B cell (primary cell): ENCODE results near the gene ABCA7. TPM values are rescaled to one million over a fixed set of nuclear protein-coding genes. Genes with fewer than 3 reads are reported as not detected.
A peak's percentile ranks its signal among the peaks of the same experiment; 100 is the strongest.

Experiments
- ATAC-seq: fragments of 200-7000 bp; cut with Tn5 transposase; one replicate; pipeline ENCODE4 v1.10.0; 2021; ENCODE audit warnings: low read depth, mild to moderate bottlenecking, moderate number of reproducible peaks, moderate library complexity
- CTCF ChIA-PET: fragments of 350-600 bp; sonication (Branson Sonifier 250); formaldehyde crosslinking; loops from one replicate; lab custom pipeline; 2021; ENCODE audit warnings: antibody characterized with exemption, inconsistent platforms; lab: Charles Lee
- POLR2A ChIA-PET: fragments of 350-600 bp; sonication (Branson Sonifier 250); formaldehyde crosslinking; loops from one replicate; lab custom pipeline; 2021; ENCODE audit warnings: antibody characterized with exemption; lab: Charles Lee
- DNase-seq: peaks from one replicate; pipeline ENCODE4 v3.0.0; 2013
- H2AFZ ChIP-seq: 2 replicates; pipeline ENCODE4 v1.6.1; 2012; ENCODE audit warnings: mild to moderate bottlenecking, low read depth, low read length; ENCODE audit not compliant: insufficient read depth, poor library complexity, severe bottlenecking
- H3K27ac ChIP-seq, 2 donors: 1 replicate in 1 of 2; 2 replicates in 1 of 2; pipeline ENCODE4 v1.5.1; 2012 to 2013; ENCODE audit warnings: low read length in 2 of 2, mild to moderate bottlenecking in 2 of 2, moderate library complexity in 1 of 2
- H3K27me3 ChIP-seq, 4 experiments: fragments of 200-600 bp in 1 of 4; sonication (generic) in 1 of 4; replicated peaks in 1 of 4; 1 replicate in 2 of 4; 2 replicates in 2 of 4; pipeline versions ENCODE4 v1.6.1 to v1.7.0; 2013 to 2016; ENCODE audit warnings: low read length in 3 of 4, mild to moderate bottlenecking in 2 of 4, mixed read lengths in 1 of 4, moderate library complexity in 1 of 4; ENCODE audit not compliant: insufficient read depth in 4 of 4, control insufficient read depth in 3 of 4; ENCODE audit errors: control extremely low read depth in 1 of 4
- H3K36me3 ChIP-seq, 2 experiments: replicated peaks in 1 of 2; 1 replicate in 1 of 2; 2 replicates in 1 of 2; pipeline versions ENCODE4 v1.6.1 to v1.7.1; 2013; ENCODE audit warnings: low read length in 1 of 2; ENCODE audit not compliant: insufficient read depth in 2 of 2, control insufficient read depth in 1 of 2; ENCODE audit errors: control extremely low read depth in 1 of 2, extremely low read depth in 1 of 2
- H3K4me1 ChIP-seq, 2 donors: fragments of 200-600 bp in 1 of 2; sonication (generic) in 1 of 2; 1 replicate in 1 of 2; 2 replicates in 1 of 2; pipeline versions ENCODE4 v1.5.1 to v1.6.1; 2013 to 2017; ENCODE audit warnings: low read length in 2 of 2; ENCODE audit not compliant: control insufficient read depth in 2 of 2, insufficient read depth in 2 of 2
- H3K4me2 ChIP-seq: replicated peaks from 2 replicates; pipeline ENCODE3; 2012; ENCODE audit warnings: mild to moderate bottlenecking, low read depth, low read length; ENCODE audit not compliant: poor library complexity, severe bottlenecking
- H3K4me3 ChIP-seq, 5 experiments: fragments of 200-600 bp in 1 of 5; sonication (generic) in 1 of 5; 1 replicate in 3 of 5; 2 replicates in 2 of 5; pipeline versions ENCODE4 v1.5.1 to v1.7.0; 2011 to 2016; ENCODE audit warnings: low read length in 4 of 5, mild to moderate bottlenecking in 4 of 5, low read depth in 2 of 5, control low read depth in 1 of 5, moderate library complexity in 1 of 5; ENCODE audit not compliant: insufficient read depth in 1 of 5; ENCODE audit errors: control extremely low read depth in 1 of 5, extremely low read depth in 1 of 5
- H3K79me2 ChIP-seq: fragments of 200-600 bp; sonication (generic); one replicate; pipeline ENCODE4 v1.6.0; 2016; ENCODE audit warnings: low read length; ENCODE audit not compliant: control insufficient read depth, insufficient read depth
- H3K9ac ChIP-seq: fragments of 200-600 bp; sonication (generic); 2 replicates; pipeline ENCODE4 v1.6.1; 2017; ENCODE audit warnings: mild to moderate bottlenecking, low read length, moderate library complexity
- H3K9me3 ChIP-seq, 3 donors: one replicate each; pipeline versions ENCODE4 v1.6.1 to v1.7.1; 2013; ENCODE audit warnings: low read length in 2 of 3; ENCODE audit not compliant: control insufficient read depth in 2 of 3, insufficient read depth in 1 of 3; ENCODE audit errors: control extremely low read depth in 1 of 3
- H4K20me1 ChIP-seq: 2 replicates; pipeline ENCODE4 v1.6.0; 2012; ENCODE audit warnings: mild to moderate bottlenecking, low read length; ENCODE audit not compliant: insufficient read depth, control insufficient read depth, poor library complexity, severe bottlenecking
- H3K27ac Mint-ChIP-seq: one replicate; pipeline ENCODE4 v1.8.0; 2021; ENCODE audit warnings: mixed read lengths
- H3K27me3 Mint-ChIP-seq: one replicate; pipeline ENCODE4 v1.8.0; 2021; ENCODE audit warnings: mixed read lengths
- H3K4me1 Mint-ChIP-seq: one replicate; pipeline ENCODE4 v1.8.0; 2021; ENCODE audit warnings: mixed read lengths
- H3K4me3 Mint-ChIP-seq: one replicate; pipeline ENCODE4 v1.8.0; 2021; ENCODE audit warnings: mixed read lengths
- H3K9me3 Mint-ChIP-seq: one replicate; pipeline ENCODE4 v1.8.0; 2022; ENCODE audit warnings: mixed read lengths; ENCODE audit not compliant: insufficient read depth
- CTCF ChIP-seq: fragments of 200-600 bp; IDR thresholded peaks from one replicate; pipeline ENCODE4 v1.8.0; 2022; ENCODE audit warnings: antibody characterized with exemption, mild to moderate bottlenecking
- EZH2 ChIP-seq: IDR thresholded peaks from 2 replicates; pipeline ENCODE4 v1.6.1; 2012; ENCODE audit warnings: borderline replicate concordance, low read depth, mild to moderate bottlenecking, moderate library complexity, low read length; ENCODE audit not compliant: insufficient read depth, poor library complexity, severe bottlenecking
- WGBS: methylation state at CpG from one replicate; pipeline ENCODE4 v1.1.5; 2013; ENCODE audit warnings: missing lambda C conversion rate; ENCODE audit not compliant: insufficient coverage; 5-methylcytosine and 5-hydroxymethylcytosine counted together
- intact Hi-C: fragments of 100-400 bp; cut with micrococcal nuclease; formaldehyde crosslinking; loops from one replicate; pipeline ENCODE4 v1.10.0; 2022
- polyA plus RNA-seq: library from polyadenylated mRNA; depleted of rRNA; stranded (reverse); fragments of >200 nt; gene quantifications from 2 replicates; pipeline ENCODE4 v1.2.3, GENCODE V29; 2012
- total RNA-seq, 2 donors: library from RNA; stranded (reverse); fragments of 120-200 nt in 1 of 2; gene quantifications; 1 replicate in 1 of 2; 2 replicates in 1 of 2; pipeline versions ENCODE4 v1.2.3 to v1.2.4, GENCODE V29; 2013 to 2022

The ABCA7 gene
- total and polyA plus RNA-seq, 2 donors (not counting 1 experiment from before 2014, with no cell fraction given): 192 to 281 TPM

- H3K9ac ChIP-seq: no peak overlapping the region
- Mint-ChIP-seq H3K4me3 (no peak overlapping the region), H3K9me3 (no peaks in the 10 kb centered on the region), H3K27me3 (no peaks in the 10 kb centered on the region), H3K4me1 (peaks cover 5% of the 10 kb centered on the region), H3K27ac (peak overlapping the region; percentile 53)
- CTCF ChIA-PET: interaction anchor here (0.6 to 3.9 kb wide), 33 partner anchors 9 to 192 kb away, joined by 3 to 62 read pairs (median 5); partner anchors contain the start of genes ATP5F1D, CBARP, CIRBP and GPX4
- no peaks in the 10 kb centered on the region for H3K27me3 ChIP-seq
- peaks cover 0 to 53% of the 10 kb centered on the region in 2 experiments for H3K36me3 ChIP-seq
- no peak for TF ChIP-seq EZH2
- peak; percentile 92 for TF ChIP-seq CTCF
- peaks cover 6 to 12% of the 10 kb centered on the region in 2 donors for H3K4me1 ChIP-seq
- intact Hi-C loops: loop anchor here (1.0 to 5.0 kb wide), 3 partner anchors 19 to 127 kb away; no protein-coding TSS in a partner anchor
- peaks cover 32% of the 10 kb centered on the region for H4K20me1 ChIP-seq
- peak overlapping the region; percentile 66 for H3K4me2 ChIP-seq
- POLR2A ChIA-PET: interaction anchor here (0.5 to 1.5 kb wide), 5 partner anchors 9 to 108 kb away, joined by 3 to 10 read pairs (median 6); partner anchors contain the start of gene GPX4
- H3K79me2 ChIP-seq: peaks cover 19% of the 10 kb centered on the region
- H3K9me3 ChIP-seq: no peaks in the 10 kb centered on the region
- no peak overlapping the region for H2AFZ ChIP-seq
- 41% methylated on average over 44 of the region's 44 CpGs for whole genome bisulfite sequencing
- DNase-seq (peak; percentile 90), ATAC-seq (peak; percentile 98)
- no peak overlapping the region for H3K27ac ChIP-seq
- H3K4me3 ChIP-seq: no peak overlapping the region
These were observed 73.4 kb downstream of the ABCA7 start for GRCh38 chr19:1113030-1113985.
